ENCODE measurements around the gene IP6K2.

The IP6K2 gene

DNA sequence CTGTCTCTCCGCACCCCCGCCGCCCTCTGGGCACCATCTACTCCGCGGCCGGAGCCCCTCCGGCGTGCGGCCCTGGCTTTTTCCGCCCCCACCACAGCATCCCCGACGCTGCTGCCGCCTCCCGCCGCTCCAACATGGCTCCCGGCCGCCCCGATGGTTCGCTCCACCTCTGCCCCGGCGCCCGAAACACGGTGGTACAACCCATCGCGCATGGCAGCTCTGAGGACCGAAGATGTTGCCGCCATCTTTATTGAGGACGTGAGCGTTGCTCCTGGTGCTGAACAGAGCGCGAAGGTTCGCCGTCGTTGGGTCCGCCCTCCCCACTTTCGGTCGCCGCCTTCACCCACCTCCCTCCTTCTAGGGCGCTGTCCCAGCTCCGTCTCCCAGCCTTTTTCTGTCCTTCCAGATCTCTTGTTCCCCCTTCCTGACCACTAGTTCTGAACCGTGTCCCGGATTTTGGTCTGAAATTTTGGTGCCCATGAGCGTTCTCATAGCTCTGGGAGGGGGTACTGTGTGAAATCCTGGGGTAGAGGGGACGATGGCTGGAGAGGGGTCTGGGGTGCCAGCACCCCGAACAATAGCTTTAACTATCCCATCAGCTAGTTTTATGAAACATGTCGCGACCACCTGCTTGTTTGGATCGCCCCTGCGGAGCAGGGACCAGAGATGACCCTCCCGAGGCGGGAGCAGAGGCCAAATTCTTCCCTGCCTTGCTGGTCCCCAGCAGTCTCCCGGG lies 54.1 kb downstream of the IP6K2 start, which contains the start of gene CELSR3:
Gene CELSR3, minus strand, starts transcription at position 134 of the 736 bp plus-strand sequence. CDS start 252 bp downstream, outside the sequence.
- peak; percentile 69 for DNase-seq

DNA sequence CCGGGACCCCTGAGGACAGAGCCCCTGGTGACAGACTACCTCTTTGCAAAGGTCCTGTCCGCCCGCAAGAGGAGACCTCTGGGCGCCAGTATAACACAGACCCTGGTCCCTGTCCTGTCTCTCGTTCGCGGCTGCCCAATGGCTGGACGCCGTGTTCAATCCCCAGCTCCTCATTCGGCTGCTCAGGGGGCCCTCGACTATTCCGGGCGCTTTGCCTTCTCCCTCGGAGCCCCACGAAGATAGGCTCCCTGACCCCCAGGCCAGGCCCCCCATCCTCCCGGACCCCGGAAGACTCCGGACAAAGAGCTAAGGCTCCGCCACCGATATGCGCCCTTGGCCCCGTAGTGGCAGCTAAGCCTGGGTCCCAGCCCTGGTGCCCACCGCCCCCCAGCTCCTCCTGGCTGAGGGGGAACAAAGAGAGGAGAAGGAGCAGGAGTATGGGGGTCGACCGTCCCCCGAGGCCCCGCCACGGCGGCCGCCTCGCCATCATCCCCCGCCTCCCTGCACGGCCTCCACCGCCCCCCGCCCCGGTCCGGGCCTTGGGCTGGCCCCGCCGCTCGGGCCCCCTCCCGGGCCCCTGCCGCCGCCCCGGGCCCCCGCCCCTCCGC lies 54.8 kb downstream of the IP6K2 start:
- no peak for DNase-seq

DNA sequence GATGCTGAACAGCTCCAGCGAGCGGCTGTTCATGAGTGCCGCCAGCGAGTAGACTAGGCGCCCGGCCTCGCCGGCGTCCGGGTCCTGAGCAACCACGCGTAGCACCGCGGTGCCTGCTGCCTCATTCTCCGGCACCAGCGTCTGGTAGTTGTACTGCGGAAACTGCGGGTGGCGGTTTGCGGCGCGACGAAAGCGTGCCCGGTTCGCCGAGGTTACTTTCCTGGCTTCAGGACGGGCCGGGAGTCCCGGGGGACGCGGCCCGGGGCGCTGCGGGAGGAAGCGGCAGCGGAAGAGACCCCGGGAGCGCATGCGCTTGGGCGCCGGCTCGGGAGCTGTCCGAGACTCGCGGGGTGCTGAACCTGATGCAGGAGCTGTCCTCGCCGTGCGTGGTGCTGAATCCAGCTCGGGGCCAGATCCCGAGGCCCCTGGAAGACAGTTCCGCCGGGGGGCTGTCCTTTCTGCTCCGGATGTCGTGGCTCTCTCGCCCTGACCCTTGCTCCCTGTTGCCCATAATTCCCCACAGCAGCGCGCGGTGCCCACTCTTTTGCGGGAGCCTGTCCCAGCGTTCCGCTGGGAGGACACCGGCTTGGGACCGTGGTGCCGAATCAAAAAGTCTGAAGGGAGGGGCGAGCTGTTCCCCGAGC lies 55.4 kb downstream of the IP6K2 start:
- DNase-seq: peak; percentile 56

DNA sequence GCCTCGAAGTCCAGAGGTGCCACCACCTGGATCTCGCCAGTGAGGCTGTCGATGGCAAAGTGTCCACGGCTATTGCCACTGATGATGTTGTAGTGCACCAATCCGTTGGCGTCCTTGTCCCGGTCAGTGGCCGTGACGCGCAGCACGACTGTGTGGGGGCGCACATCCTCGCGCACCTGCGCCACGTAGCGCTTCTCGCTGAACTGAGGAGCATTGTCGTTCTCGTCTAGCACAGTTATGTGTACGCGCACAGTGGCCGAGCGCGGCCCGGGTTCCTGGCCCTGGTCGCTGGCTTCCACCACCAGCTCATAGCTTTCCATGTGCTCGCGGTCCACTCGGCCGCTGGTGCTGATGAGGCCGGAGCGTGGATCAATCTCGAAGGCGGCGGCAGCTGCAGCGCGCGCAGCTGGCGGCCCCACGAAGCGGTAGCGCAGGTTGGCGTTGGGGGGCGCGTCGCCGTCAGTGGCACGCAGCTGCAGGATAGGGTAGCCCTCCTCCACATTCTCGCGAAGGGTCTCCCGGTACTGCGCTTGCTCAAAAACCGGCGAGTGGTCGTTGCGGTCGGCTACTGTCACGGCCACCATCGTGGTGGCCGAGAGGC lies 56.1 kb downstream of the IP6K2 start:
- no peak for DNase-seq

DNA sequence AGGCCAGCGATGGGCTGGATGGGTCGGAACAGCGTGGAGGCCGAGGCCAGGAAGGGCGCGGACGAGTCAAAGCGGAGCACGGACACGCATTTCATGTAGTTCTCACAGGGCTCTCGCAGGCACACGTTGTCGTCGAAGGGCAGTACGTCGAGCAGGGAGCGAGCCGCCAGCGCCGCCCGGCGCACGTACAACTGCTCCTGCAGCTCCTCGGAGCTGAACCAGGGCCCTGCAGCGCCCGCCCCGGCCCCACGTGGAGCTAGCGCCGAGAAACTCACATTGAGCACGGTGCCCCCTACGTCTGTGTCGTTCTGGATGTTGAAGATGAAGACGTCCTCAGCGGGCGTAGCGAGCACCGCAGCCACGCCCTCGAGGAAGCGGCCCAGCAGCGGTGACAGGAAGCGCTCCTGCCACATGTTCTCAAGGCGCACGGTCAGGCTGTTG lies 60.2 kb downstream of the IP6K2 start:
- peak; percentile 24 for DNase-seq

DNA sequence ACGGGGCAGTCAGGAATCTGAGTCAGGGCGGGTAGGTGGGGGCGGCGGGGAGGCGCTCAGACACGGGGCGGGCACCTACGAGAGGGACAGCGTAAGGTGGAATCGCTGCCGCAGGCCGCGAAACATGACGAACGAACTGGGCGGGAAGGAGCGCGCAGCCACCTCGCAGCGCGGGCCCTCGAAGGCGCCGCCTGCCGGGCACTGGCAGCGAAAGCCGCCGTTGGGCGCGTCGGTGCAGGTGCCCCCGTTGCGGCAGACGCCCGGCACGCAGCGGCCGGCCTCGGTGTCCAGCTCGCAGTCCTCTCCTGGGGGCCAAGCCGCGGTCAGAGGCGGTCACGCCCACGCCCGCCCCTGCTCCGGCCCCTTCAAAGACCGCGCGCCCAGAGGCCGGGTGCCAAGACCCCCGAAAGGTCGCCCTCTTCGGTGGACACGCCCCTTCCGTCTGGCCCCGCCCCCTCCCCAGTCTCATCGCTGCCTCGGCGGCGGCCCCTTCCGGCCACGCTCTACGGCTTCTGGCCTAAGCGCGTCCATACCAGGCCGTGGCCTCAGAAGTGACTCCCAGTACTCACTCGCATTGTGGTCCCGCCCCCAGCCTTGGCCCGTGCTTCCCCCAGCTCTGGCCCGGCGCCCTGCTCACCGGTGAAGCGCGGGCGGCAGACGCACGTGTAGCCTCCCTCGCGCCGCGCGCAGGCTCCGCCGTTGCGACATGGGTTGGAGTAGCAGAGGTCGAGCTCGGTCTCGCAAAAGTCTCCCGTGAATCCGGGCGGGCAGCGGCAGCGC lies 60.8 kb downstream of the IP6K2 start:
- DNase-seq: peak; percentile 83

DNA sequence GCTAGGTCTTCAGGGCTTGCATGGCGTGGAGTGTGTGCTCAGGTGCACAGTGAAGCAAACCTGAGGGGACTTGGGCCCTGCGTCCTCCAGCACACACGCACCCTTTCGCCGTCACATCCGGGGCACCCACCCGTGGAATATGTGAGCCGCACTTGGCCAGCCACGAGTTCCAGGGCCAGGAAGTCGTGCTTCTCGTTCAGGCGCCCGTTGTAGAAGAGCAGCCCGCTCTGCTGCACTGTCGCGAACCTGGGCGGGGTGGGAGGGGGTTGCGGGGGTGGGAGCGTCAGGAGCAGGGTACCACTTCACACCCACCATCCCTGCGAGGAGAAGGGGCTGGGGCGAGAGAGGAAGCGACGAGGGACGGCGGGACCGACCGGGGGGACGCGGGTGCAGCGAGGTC lies 61.4 kb downstream of the IP6K2 start:
- peak; percentile 21 for DNase-seq

DNA sequence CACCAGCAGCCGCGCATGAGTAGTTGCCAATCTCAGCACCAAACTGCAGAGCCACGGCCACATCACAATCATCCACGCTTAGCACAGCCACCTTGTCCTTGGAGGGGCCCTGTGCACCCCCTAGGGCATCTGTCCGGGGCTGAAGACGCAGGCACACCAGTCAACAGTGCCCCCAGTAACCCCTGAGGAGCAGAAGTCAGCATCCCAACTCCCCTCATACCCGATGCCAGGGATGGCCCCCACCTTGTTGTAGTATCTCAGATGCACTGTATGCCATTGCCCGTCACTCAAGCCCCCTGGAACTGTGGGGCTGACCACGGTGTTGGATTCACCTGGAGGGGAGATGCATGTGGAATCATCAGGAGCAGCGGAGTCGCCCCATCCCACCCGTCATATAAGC lies 62.0 kb downstream of the IP6K2 start:
- DNase-seq: no peak

DNA sequence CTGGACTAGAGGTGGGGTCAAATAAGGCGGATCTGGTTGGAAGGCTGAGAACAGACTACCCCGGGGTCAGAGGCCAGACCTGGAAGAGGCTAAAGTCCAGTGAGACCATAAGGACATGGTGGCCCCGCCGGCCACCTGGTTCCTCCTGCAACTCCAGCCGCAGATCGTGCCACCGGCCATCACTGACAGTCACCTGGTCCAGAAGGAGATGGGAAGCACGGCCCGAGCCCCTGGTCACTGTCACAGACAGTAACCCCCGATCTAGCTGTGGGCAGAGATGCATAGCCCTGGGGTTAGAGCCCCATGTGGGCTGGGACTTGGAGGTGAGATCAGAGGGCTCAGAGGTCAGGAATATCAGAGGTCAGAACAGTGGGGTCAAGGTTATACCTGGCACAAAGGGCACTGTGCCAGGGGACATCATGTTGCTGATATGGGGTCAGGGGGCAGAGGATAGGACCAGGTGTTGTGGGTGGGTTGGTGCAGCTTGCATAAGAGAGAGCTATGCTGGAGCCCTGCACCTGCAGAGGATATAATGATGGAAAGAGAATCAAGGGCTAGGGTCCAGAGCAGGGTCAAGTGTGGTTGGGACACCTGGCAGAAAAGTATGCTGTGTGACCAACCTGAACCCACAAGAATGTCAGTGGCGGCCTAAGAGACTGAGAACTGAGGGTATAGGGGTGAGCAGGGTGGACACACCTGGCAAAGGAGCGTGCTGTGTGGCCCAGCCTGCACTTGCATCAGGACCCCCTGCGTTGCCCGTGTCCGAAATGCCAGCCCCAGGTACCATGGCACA lies 63.9 kb downstream of the IP6K2 start:
- no peak for DNase-seq

DNA sequence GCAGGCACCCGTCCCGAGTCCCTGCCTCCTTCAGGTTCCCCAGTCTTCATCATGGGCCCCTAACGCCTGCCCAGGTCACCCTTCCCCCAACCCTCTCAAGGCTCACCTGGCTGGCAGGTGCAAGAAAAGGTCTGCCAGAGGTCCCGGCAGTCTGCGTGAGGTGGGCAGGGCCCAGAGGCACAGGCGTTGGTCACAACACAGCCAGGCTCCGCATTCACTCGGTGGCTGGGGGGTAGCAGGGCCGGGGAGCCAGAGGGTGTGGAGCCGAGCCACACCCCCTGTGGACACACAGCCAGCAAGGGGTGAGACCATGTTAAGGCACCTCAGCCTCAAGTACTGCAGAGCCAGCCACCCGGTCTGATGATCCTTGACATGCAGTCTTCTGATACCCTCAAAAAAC lies 65.2 kb downstream of the IP6K2 start:
- no peak for DNase-seq

DNA sequence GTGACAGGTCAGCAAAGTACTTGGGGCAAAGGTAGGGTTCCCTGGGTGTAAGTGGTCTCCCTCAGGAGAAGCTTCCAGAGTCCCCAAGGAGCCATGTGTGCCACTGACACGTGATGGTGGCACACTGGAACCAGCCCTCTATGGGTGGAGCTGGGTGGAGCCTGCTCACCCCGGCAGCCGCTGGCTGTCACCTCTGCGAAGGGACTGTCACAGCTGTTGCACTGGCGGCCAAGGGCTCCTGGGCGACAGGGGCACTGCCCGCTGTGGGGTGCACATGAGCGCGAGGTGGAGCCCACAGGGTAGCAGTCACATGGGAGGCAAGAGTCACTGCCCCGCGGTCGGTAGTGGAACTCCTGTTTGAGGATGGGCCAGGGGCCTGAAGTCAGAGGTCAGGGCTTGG lies 66.3 kb downstream of the IP6K2 start:
- no peak for DNase-seq

DNA sequence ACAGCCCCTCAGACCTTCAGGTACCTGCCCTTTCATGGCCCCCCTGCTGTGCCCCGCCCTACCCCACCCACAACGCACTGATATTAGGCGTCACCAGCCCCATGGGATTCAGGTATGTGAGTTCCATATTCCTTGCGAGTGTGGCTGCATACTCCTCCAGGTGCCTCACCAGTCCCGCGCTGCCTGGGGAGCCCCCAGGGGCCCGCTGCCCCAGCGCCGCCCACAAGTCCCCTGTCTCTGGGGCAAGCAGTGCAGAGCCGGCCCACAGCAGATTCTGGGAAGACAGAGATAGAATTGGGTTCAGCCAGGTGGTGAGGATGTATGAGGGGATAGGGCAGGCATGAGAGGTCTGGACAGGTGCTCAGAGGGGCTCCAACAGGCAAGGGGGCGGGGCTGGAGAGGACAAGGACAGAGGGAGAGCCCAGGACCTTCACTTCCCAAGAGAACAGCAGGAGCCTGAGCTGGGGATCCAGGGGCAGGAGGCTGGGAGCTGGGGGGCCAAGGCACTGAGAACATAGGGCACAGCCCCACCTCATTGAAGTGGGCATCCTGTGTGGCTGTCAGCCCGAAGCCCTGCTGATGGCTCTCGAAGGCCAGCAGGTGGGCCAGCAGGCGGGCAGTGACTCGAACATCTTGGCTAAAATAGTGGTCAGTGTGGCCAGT lies 68.7 kb downstream of the IP6K2 start:
- no peak for DNase-seq

DNA sequence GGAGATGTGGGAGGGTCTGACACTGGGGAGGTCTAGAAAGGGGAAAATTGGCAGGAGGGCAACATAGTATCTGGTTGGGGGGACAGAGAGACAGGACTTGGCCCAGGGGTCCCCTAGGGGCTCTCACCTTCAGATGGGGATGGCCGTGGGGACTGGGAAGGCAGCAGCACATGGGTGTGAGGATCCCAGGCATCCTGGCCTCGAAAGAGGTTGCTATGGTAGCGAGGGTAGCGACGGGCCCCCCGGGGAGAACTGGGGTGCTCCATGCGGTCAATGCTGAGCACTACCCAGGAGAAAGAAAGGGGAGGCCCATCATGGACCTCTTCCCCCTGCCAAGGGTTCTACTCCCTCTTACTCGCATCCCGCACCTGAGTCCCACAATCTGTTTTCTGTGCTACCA lies 69.3 kb downstream of the IP6K2 start:
- no peak for DNase-seq

DNA sequence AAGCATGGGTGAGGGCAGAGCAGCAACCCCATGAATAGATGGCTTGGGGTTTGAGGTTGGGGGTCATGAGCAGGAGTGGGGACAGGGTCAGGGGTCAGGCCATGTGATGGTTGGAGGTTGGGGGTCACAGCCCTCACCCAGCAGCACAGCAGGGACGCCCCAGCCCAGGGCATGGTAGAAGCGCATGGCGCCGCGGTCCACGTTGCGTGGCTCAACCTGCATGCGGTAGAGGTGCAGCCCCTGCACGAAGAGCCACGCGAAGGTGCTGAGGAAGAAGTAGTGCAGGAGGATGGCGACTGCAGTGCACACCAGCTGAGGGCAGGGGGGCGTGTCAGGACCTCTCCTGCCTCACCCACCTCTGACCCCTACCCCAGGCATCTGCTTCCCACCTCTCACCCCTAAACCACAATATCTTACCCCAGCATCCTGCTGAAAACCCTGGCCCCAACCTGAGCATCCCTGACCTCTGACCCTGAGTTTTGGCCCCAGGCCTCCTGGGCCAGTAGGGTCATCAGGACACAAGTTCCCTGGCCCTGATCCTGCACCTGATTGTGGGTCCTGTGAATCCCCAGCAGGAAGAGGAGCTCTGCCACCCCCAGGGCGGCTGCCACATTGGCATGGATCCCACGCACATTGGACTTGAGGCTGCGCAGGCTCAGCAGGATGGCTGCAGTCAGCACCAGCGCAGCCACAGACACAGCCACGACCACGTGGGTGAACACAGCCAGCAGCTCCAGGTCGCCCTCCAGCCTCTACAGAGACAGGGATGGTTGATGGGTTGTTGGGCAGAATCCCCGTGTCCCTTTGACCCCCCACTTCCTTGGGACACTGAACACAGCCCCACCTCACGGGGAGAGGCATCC lies 71.9 kb downstream of the IP6K2 start:
- DNase-seq: no peak

DNA sequence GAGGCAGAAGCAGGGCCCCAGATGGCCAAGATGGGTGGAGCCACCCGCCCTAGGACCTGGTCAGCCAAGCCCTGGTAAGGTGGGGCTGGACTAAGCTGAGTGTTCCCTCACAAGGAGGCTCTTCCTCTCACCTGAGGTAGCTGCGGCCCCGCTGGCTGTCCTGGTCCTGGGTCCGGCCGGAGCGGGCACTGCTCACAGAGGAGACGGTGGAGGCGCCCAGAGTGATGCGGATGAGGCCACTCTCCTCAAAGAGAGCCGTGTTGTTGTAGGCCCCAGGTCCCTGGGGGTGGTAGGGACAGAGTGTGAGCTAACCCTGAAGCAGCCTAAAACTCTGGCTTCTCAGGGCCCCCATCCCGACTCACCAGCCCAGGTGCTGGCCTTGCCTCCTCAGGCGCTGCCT lies 74.4 kb downstream of the IP6K2 start:
- DNase-seq: no peak

DNA sequence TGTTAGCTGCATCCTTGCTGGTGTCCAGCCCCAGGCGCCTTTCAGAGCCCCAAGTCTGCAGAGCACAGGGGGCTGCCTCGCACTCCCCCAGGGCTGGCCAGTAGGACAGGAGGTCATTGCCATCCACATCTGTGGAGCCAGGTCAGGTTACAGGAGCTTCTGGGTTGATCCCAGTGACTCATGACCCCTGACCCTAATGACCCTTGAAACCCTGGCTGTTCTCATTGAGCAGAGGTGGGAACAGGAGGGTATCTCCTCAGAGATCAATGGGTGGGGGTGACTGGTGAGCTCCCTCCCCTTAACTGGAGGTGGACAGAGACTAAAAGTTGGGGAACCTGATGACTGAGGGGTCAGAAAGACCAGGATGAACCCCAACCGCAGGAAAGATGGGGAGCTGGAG lies 75.6 kb downstream of the IP6K2 start:
- no peak for DNase-seq

DNA sequence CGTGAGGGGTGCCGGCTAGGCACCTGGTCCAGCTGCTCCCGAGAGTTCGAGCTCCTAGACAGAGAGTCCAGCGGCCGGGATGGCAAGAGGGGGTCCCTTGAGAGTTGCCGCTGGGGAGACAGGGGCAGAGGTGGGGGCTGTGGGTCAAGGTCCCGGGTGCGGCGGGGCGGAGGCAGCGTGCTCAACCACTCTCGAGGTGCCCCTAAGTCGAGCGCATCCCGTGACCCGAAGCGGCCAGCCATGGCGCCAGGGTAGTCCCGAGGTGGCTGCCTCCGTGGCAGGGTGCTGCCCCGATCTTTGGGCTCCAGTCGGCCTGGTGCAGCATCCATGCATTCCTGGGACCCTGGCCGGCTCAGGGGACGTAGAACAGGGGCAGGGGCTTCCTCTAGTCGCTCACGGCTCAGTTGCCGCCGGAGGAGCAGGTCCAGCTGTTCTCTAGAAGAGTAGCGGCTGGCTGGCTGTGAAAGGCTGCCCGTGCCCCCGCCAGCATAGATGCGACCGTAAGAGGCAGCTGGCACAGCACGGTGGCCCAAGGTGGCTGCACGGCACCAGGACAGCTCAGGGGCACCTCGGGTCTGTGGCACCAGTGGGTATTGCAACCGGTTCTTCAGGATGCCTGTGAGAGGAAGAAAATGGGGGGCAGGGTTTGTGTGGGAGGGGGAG lies 76.9 kb downstream of the IP6K2 start:
- no peak for DNase-seq

Measured in CD4-positive, alpha-beta T cell treated with Interleukin-4 for 4 hours (primary cell).